ENCODE measurements around the gene ARID5B.

Gene ARID5B

GRCh38 chr10:62095181-62096122 lies 194.0 kb downstream of the ARID5B start:
- H3K4me3 ChIP-seq (replicated peaks; ENCODE audit: low read depth, low read length): peak overlapping the region; percentile 11
- peak; percentile 95 for DNase-seq (ENCODE audit: low read depth)
- no peak for TF ChIP-seq CTCF (IDR thresholded peaks at IDR 0.05; ENCODE audit: low read length, missing control alignments)

GRCh38 chr10:62096256-62096933 lies 194.9 kb downstream of the ARID5B start:
- H3K4me3 ChIP-seq (replicated peaks; ENCODE audit: low read depth, low read length): no peak overlapping the region
- DNase-seq (ENCODE audit: low read depth): no peak

DNA sequence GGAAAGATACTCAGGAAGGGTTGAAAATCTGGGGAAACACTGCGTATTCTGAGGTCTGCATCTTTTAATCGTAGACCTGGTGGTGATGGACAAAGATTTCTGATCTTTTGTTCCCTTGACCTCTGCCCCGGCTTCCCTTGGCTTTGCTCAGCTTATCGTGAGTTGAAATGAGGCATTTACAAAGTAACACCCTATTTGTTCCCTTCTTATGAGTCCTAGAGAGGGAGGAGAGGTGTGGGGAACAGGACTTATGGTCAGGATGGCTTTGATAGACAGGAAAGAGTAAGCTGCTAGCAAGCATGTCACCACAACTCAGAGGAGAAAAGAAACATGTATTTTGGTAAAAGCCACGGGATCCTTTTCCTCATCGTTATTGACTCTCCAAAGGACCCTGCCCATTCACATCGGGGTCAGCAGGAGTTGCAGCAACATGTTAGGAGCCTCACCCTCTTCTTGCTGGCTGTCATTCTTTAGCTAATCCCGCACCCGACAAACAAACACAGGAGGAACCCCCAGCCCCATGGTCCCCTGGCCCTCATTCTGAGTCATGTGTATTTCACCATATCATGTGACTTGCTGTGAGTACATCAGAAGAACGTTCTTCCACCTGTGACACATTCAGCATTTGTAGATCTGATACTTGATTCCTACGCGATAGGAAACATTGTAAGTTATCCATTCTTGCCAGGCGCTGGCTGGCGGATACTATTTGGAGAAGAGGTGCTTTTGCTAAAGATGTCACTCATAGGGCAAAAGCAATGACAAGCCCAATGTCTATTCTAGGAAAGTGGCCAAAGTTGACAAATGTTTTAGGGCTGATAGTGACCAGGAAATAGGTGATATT lies 197.0 kb downstream of the ARID5B start:
- TF ChIP-seq CTCF (IDR thresholded peaks at IDR 0.05; ENCODE audit: low read length, missing control alignments): no peak
- no peak overlapping the region for H3K4me3 ChIP-seq (replicated peaks; ENCODE audit: low read depth, low read length)
- DNase-seq (ENCODE audit: low read depth): no peak

More at GRCh38 chr10:62096256-62096933, 194.9 kb downstream of the ARID5B start:
- no peak for TF ChIP-seq CTCF (IDR thresholded peaks at IDR 0.05; ENCODE audit: low read length, missing control alignments)

- no peak for DNase-seq (ENCODE audit: low read depth)
- H3K4me3 ChIP-seq (replicated peaks; ENCODE audit: low read depth, low read length): no peak overlapping the region
- TF ChIP-seq CTCF (IDR thresholded peaks at IDR 0.05; ENCODE audit: low read length, missing control alignments): no peak
Observed at GRCh38 chr10:62099299-62099698, 197.8 kb downstream of the ARID5B start.

DNA sequence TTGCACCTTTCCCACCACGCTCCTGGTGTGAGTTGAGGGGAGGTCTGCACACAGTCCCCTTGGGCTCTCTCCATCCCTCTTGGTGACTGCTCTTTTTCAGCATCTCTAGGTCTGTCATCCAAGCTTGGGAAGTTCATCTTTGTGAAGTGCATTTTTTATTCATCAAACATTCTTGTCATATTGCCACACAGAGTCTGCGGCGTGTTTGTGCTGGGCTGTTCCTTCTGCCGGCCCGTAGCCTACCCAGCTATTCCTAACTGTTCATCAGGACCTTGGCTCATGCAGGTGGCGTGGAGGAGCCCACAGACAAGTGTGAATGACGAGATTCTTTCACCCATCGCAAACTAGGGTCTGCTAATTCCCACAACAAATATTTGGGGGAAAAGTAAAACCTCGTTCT lies 202.4 kb downstream of the ARID5B start:
- H3K4me3 ChIP-seq (replicated peaks; ENCODE audit: low read depth, low read length): no peak overlapping the region
- TF ChIP-seq CTCF (IDR thresholded peaks at IDR 0.05; ENCODE audit: low read length, missing control alignments): no peak
- no peak for DNase-seq (ENCODE audit: low read depth)

DNA sequence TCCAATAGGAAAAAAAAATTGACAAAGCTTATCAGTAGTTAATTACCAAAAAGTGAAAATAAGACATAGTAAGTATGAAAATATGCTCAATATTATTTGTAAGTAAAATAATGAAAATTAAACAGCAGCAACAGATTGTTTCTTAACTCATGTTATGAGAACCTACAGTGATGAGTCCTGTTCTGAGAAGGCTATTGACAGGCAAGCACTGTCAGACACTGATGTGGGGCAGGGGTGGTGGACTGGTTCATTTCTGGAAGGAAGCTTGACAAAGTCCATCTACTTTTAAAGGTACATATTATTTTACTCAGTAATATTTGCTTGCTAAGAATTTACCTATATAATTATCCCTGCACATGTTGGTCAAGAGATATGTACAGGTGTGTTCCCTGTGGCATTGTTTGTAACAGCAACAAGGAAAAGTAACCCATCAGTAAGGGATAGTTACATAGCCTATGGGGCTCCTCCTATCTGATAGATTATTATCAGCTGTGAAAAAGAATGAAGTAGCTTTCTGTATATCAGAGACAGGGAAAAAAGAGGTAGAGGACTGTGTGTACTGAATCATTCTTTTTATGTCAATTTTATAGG lies 205.5 kb downstream of the ARID5B start:
- no peak for TF ChIP-seq CTCF (IDR thresholded peaks at IDR 0.05; ENCODE audit: low read length, missing control alignments)
- H3K4me3 ChIP-seq (replicated peaks; ENCODE audit: low read depth, low read length): no peak overlapping the region

More for the DNA sequence above, 205.5 kb downstream of the ARID5B start:
- DNase-seq (ENCODE audit: low read depth): no peak
